Memory B cell (primary cell): ENCODE measurements around the gene KPTN.

ENCODE experiments used
- ATAC-seq: fragments of 150-1000 bp; cut with Tn5 transposase; 2 replicates; pipeline ENCODE4 v1.10.0; 2021; ENCODE audit warnings: low read depth, mild to moderate bottlenecking, moderate library complexity
- DNase-seq, 2 donors: peaks; one replicate each; pipeline ENCODE4 v3.0.0; 2022; ENCODE audit warnings: low spot score in 2 of 2
- H3K27ac Mint-ChIP-seq: one replicate; pipeline ENCODE4 v1.8.0; 2022; ENCODE audit warnings: mild to moderate bottlenecking, moderate library complexity, mixed read lengths
- H3K27me3 Mint-ChIP-seq: one replicate; pipeline ENCODE4 v1.8.0; 2022; ENCODE audit warnings: mixed read lengths
- H3K36me3 Mint-ChIP-seq: one replicate; pipeline ENCODE4 v1.8.0; 2022; ENCODE audit warnings: mild to moderate bottlenecking, mixed read lengths
- H3K4me1 Mint-ChIP-seq: one replicate; pipeline ENCODE4 v1.8.0; 2022; ENCODE audit warnings: mixed read lengths
- H3K4me3 Mint-ChIP-seq: one replicate; pipeline ENCODE4 v1.8.0; 2022; ENCODE audit warnings: mild to moderate bottlenecking, moderate library complexity, mixed read lengths
- H3K9me3 Mint-ChIP-seq: one replicate; pipeline ENCODE4 v1.8.0; 2022; ENCODE audit warnings: mixed read lengths

KPTN gene

DNA sequence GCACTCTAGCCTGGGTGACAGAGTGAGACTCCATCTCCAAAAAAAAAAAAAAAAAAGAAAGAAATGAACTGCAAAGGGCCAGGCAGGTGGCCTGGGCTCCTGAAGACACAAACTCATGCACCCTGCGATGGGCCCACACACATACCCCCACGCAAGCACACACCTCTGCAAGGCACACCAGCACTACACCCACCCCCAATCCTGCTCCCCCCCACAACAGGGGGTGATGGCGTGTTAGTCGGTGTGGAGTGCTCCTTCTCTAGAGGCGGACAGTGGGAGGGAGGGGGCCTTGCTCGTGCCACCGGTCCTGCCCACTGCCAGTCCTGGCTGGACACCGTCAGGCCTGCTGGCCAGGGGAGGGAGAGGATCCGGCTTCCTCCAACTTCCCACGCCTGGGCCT is 10.7 kb downstream of the KPTN start:
- peaks cover 5% of the 10 kb centered on the region for H3K36me3 Mint-ChIP-seq
- no peak overlapping the region for H3K4me3 Mint-ChIP-seq
- no peaks in the 10 kb centered on the region for H3K9me3 Mint-ChIP-seq
- DNase-seq = no peak
- peaks cover 13% of the 10 kb centered on the region for H3K4me1 Mint-ChIP-seq
- ATAC-seq = no peak
- H3K27me3 Mint-ChIP-seq = peaks cover 22% of the 10 kb centered on the region
- H3K27ac Mint-ChIP-seq = no peak overlapping the region

DNA sequence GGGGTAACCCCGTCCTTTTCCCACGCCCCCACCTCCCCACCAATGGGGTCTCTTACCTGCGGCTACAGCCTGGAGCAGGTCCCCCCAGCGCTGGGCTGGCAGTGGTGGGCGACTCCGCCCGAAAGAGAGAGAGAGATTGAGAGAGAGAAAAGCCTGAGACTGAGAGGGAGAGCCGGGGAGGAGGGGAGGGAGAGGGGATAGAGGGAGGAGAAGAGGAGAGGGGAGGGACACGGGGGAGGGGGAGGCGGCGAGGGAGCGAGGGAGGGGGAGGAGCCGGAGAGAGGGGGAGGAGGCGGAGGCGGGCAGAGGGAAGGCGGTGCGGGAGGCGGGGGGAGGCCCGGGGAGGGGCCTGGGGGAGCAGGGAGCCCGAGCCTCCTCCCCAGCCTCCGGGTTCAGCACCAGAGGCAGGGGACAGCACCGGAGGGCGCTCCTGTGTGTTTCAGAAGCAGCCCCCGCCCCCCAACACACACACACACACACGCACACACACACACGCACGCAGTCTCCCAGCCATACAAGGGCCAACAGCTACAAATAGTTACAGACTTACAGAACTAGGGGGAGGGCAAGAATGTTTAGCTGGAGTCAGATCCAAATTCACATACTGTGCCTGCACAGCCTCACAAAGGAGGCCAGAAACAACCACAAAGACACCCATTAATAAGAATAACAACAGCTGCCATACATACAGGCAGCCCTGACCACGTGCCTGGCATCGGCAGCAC is 12.1 kb downstream of the KPTN start, which contains the start of gene SLC8A2:
Gene SLC8A2 (minus strand): TSS at position 161 of the 725 bp plus-strand sequence. CDS start 5,490 bp downstream, outside the sequence.
- H3K27me3 Mint-ChIP-seq = peaks cover 28% of the 10 kb centered on the region
- H3K4me1 Mint-ChIP-seq = peaks cover 13% of the 10 kb centered on the region
- peaks cover 5% of the 10 kb centered on the region for H3K36me3 Mint-ChIP-seq

DNA sequence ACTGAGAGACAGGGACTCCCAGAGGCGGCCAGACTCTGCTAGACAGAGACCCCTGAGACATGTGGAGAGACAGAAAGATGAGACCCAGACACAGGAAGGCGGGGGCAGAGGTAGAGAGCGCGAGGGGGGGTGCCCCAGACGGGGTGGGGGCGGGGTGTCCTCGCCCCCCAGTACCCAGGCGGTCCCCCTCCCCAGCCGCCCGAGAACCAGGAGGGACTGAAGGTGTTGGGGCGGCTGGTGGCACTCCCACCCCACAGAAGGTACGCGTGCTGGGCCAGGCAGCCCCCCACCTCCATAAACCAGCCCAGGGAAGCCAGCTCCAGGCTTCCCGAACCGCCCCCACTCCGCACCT is 12.7 kb downstream of the KPTN start:
- Mint-ChIP-seq H3K27ac (no peak overlapping the region), H3K27me3 (peaks cover 29% of the 10 kb centered on the region), H3K4me3 (peak overlapping the region; percentile 19), H3K36me3 (peaks cover 5% of the 10 kb centered on the region), H3K9me3 (no peaks in the 10 kb centered on the region), H3K4me1 (peaks cover 13% of the 10 kb centered on the region)
- ATAC-seq (no peak), DNase-seq (no peak)

More for the DNA sequence above, 12.1 kb downstream of the KPTN start, which contains the start of gene SLC8A2:
- no peaks in the 10 kb centered on the region for H3K9me3 Mint-ChIP-seq
- H3K27ac Mint-ChIP-seq = no peak within 1 kb of the TSS
- ATAC-seq (peak; percentile 59), DNase-seq (no peak)
- peak within 1 kb of the TSS; percentile 19 for H3K4me3 Mint-ChIP-seq

- DNase-seq (no peak), ATAC-seq (no peak)
- Mint-ChIP-seq H3K27ac (no peak overlapping the region), H3K4me1 (peaks cover 13% of the 10 kb centered on the region), H3K4me3 (peak overlapping the region; percentile 19), H3K27me3 (peaks cover 33% of the 10 kb centered on the region), H3K36me3 (peaks cover 5% of the 10 kb centered on the region), H3K9me3 (no peaks in the 10 kb centered on the region)
Measured at GRCh38 chr19:47470447-47471195, 13.4 kb downstream of the KPTN start.

DNA sequence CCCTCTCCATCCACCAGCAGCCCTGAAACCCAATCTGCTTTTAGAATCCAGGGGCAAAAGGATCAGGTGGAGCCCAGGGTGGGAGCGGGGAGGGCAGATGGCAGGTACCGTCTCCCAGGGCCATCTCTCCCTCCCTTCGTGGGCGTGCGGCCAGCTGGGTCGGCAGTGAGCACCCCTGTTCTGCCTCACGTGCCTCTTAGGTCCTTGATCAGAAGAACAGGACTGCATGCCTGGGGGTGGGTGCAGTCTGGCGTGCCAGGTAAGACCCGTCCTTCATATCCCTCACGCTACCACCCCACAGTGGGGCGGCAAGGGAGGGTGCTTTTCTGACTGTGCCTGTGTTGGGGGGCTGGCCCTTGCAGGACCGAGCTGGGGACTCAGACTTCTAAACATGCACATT is 14.3 kb downstream of the KPTN start:
- no peaks in the 10 kb centered on the region for H3K9me3 Mint-ChIP-seq
- peaks cover 13% of the 10 kb centered on the region for H3K4me1 Mint-ChIP-seq
- peaks cover 41% of the 10 kb centered on the region for H3K27me3 Mint-ChIP-seq
- H3K4me3 Mint-ChIP-seq = no peak overlapping the region
- no peak for ATAC-seq
- no peak for DNase-seq
- H3K27ac Mint-ChIP-seq = no peak overlapping the region
- peaks cover 2% of the 10 kb centered on the region for H3K36me3 Mint-ChIP-seq

DNA sequence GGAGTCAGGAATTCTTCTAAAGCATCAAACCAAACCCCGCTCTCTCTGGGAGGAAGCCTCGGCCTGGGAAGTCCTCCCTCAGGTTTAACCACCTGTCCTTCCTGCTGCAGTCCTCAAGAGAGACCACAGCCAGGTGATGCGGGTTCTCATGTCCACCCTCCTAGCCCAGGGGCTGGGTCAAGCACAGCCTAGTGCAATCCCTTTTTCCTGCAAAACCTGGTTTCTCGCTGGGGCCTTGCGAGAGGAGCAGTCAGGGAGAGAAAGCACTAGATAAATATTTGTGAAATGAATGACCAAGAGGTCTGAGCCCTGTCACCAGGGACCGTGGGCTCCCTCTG is 14.7 kb downstream of the KPTN start:
- Mint-ChIP-seq H3K27ac (no peak overlapping the region), H3K4me1 (peaks cover 13% of the 10 kb centered on the region), H3K9me3 (no peaks in the 10 kb centered on the region), H3K36me3 (peaks cover 2% of the 10 kb centered on the region), H3K27me3 (peaks cover 44% of the 10 kb centered on the region), H3K4me3 (no peak overlapping the region)
- no peak for DNase-seq
- no peak for ATAC-seq

DNA sequence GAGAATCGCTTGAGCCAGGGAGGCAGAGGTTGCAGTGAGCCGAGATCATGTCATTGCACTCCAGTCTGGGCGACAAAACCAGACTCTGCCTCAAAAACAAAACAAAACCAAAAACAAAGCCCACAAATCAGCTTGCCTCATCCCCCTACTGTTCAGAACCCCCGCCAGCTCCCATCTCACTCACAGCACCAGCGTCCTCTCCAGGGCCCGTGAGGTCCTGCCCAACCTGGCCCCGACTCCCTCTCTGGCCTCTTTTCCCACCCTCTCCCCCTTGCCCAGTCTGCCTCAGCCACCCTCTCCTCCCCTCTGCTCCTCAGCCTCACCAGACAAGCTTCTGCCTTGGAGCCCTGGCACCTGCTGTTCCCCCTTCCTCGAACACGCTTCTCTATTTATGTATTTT is 16.1 kb downstream of the KPTN start:
- Mint-ChIP-seq H3K36me3 (peaks cover 2% of the 10 kb centered on the region), H3K4me3 (no peak overlapping the region), H3K27me3 (peaks cover 44% of the 10 kb centered on the region), H3K9me3 (no peaks in the 10 kb centered on the region), H3K27ac (no peak overlapping the region), H3K4me1 (peaks cover 13% of the 10 kb centered on the region)
- no peak for ATAC-seq
- DNase-seq = no peak

- peaks cover 2% of the 10 kb centered on the region for H3K36me3 Mint-ChIP-seq
Measured at GRCh38 chr19:47465957-47466356, 18.1 kb downstream of the KPTN start.

DNA sequence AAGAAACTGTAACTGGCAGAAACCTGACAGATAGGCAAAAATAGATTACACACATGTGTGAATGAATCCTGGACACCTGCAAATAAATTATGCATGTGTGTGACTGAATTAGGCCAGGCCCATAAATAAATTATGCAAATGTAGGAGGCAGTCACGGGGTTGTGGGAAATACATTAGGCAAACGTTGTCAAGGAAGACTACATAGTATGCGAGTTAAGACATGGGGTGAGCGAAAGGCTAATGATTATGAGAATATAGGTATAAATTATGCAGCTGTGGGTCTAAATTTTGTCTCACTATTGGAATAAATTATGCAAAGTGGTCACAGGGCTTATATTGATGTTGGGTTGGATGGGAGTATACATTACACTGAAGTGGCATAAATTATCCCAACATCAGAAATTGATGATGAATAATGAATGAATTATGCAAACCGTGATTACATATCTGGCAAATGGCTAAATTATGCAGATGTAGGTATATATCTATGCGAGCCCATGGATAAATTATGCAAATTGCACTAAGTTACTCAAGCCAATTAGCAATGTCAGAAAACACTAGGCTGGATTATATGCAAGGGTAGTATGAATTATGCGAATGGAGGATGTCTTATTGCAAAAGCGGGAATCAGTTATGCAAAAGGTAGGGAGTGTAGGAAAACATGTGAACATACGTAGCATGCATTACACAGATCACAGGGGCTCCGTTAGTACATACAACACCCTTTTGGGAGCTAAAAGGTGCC is 19.2 kb downstream of the KPTN start:
- H3K27me3 Mint-ChIP-seq = peaks cover 35% of the 10 kb centered on the region

More at GRCh38 chr19:47465957-47466356, 18.1 kb downstream of the KPTN start:
- DNase-seq (no peak), ATAC-seq (no peak)
- peaks cover 8% of the 10 kb centered on the region for H3K4me1 Mint-ChIP-seq
- H3K27me3 Mint-ChIP-seq = peaks cover 42% of the 10 kb centered on the region
- no peaks in the 10 kb centered on the region for H3K9me3 Mint-ChIP-seq
- H3K27ac Mint-ChIP-seq = no peak overlapping the region
- H3K4me3 Mint-ChIP-seq = no peak overlapping the region

DNA sequence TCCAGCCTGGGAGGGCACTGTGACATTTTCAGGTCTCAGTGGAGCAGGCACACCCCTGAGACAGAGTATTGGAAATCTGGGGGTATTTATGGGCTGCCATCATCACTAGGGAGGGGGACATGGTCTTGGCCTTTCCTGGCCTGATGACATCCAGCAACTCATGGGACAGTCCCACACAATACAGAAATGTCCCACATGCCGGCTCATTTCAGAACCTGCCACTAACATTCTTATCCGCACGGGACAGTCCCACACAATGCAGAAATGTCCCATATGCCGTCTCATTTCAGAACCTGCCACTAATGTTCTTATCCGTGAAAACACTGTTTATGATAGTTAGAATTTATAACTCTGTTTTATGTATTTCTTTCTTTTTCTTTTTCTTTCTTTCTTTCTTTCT is 22.1 kb downstream of the KPTN start:
- no peaks in the 10 kb centered on the region for H3K4me1 Mint-ChIP-seq
- peaks cover 1% of the 10 kb centered on the region for H3K9me3 Mint-ChIP-seq
- H3K27ac Mint-ChIP-seq = no peak overlapping the region
- H3K27me3 Mint-ChIP-seq = peaks cover 25% of the 10 kb centered on the region
- ATAC-seq (no peak), DNase-seq (no peak)
- H3K36me3 Mint-ChIP-seq = peaks cover 2% of the 10 kb centered on the region
- no peak overlapping the region for H3K4me3 Mint-ChIP-seq

More for the DNA sequence above, 19.2 kb downstream of the KPTN start:
- no peak for DNase-seq
- Mint-ChIP-seq H3K36me3 (no peaks in the 10 kb centered on the region), H3K4me1 (peaks cover 3% of the 10 kb centered on the region), H3K4me3 (no peak overlapping the region), H3K27ac (no peak overlapping the region), H3K9me3 (no peaks in the 10 kb centered on the region)
- no peak for ATAC-seq

DNA sequence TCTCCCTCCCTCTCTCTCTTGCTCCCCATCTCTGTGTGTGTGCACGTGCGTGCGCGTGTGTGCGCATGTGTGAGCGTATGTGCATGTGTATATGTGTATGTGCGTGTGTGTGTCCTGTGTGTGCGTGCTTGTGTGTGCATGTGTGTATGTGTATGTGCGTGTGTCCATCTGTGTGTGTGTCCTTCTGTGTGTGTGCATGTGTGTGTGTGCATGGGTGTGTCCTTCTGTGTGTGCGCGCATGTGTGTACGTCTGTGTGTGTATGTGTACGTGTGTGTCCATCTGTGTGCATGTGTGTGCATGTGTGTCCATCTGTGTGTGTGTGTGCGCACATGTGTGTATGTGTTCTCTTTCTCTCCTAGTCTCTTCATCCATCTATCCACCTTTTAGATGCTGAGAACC is 24.5 kb downstream of the KPTN start:
- peaks cover 20% of the 10 kb centered on the region for H3K27me3 Mint-ChIP-seq
- DNase-seq (no peak), ATAC-seq (no peak)
- peaks cover 2% of the 10 kb centered on the region for H3K36me3 Mint-ChIP-seq
- peaks cover 11% of the 10 kb centered on the region for H3K9me3 Mint-ChIP-seq
- no peak overlapping the region for H3K27ac Mint-ChIP-seq
- no peaks in the 10 kb centered on the region for H3K4me1 Mint-ChIP-seq
- no peak overlapping the region for H3K4me3 Mint-ChIP-seq

DNA sequence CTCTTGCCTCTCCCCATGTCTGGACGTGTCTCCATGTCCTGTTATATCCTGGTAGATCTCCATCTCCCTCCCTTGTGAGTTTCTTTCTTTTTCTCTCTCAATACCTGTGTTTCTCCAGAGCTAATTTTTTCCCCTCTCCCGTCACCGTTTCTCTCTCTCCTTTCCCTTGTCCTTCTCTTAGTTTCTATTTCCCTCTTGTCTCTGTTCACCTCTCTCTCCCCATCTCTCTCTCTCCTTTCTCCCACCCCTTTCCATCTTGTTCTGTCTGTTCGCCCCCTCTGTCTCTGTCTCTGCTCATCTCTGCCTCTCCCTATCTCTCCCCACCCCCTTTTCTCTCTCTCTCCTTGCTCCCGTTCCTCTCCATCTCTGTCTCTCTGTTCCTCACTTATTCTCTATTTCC is 25.3 kb downstream of the KPTN start:
- ATAC-seq (no peak), DNase-seq (no peak)
- no peak overlapping the region for H3K27ac Mint-ChIP-seq
- no peak overlapping the region for H3K4me3 Mint-ChIP-seq
- peaks cover 11% of the 10 kb centered on the region for H3K9me3 Mint-ChIP-seq
- H3K4me1 Mint-ChIP-seq = no peaks in the 10 kb centered on the region
- peaks cover 2% of the 10 kb centered on the region for H3K36me3 Mint-ChIP-seq
- H3K27me3 Mint-ChIP-seq = peaks cover 19% of the 10 kb centered on the region

- no peak for ATAC-seq
- Mint-ChIP-seq H3K27me3 (peaks cover 18% of the 10 kb centered on the region), H3K4me1 (no peaks in the 10 kb centered on the region), H3K9me3 (peaks cover 11% of the 10 kb centered on the region), H3K36me3 (peaks cover 2% of the 10 kb centered on the region), H3K4me3 (no peak overlapping the region), H3K27ac (no peak overlapping the region)
- DNase-seq = no peak
Measured at GRCh38 chr19:47456721-47457474, 27.1 kb downstream of the KPTN start.
